ENCODE measurements around the gene PRDM11.

DNA sequence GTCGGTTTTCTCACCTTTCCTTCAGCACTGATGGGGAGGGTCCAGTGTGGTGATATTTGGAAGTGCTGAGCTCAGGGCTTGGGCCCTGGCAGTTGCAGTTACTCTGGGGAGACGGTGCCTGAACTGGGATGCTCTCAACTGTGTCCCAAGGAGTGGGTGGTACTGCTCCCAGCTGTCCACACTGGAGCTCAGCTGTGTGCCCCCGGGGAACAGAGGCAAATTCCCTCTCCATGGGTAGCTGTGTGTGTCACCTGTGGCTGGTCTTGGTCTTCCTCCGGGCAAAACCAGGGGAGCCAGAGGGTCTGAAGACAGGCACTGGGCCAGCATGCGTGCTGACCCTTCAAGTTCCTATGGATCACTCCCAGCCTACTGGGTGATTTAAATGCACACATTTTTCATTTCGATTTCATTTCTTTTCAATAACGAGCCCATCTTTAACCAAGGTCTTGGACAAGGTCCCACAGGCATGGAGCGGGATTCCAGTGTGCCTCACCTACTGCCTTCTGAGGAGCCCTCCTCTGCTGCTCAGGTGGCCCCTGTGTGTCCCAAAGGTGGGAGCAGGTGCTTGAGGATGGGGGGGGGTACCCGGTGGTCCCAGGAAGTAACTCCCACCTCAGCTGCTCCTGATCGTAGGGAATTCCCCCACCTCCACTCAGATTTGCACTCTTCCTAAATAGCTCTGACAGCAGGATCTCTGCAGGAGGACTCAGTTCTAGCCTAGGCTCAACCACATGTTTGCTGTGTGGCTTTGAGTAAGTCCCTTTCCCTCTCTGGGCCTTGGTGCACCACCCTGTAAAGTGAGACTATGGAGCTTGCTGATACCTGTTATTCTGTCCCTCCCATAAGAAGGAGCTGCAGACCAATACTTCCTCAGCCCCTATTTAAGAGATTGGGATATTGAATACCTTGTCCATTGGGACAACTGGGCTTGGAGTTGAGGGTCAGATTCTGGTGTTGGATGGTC, 16.8 kb downstream of the PRDM11 start:
- TF ChIP-seq, protein P1, sequence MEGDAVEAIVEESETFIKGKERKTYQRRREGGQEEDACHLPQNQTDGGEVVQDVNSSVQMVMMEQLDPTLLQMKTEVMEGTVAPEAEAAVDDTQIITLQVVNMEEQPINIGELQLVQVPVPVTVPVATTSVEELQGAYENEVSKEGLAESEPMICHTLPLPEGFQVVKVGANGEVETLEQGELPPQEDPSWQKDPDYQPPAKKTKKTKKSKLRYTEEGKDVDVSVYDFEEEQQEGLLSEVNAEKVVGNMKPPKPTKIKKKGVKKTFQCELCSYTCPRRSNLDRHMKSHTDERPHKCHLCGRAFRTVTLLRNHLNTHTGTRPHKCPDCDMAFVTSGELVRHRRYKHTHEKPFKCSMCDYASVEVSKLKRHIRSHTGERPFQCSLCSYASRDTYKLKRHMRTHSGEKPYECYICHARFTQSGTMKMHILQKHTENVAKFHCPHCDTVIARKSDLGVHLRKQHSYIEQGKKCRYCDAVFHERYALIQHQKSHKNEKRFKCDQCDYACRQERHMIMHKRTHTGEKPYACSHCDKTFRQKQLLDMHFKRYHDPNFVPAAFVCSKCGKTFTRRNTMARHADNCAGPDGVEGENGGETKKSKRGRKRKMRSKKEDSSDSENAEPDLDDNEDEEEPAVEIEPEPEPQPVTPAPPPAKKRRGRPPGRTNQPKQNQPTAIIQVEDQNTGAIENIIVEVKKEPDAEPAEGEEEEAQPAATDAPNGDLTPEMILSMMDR (IDR thresholded peaks at IDR 0.05) = no peak
- no peak for TF ChIP-seq EP300 (IDR thresholded peaks at IDR 0.05)
- no peak for TF ChIP-seq POLR2A (IDR thresholded peaks at IDR 0.05)
